Endothelial cell of umbilical vein (primary cell): ENCODE measurements around the gene CAMSAP1. TPM values are rescaled to one million over a fixed set of nuclear protein-coding genes. Genes with fewer than 3 reads are reported as not detected.

ENCODE experiments used
- BruUV-seq: library from RNA; stranded (reverse); fragments of 400-500 nt; replicated peaks from 2 replicates; lab custom pipeline; 2021; lab: Mats Ljungman, UMichigan
- CTCF ChIA-PET: fragments of 300-600, 350-600 bp; sonication (Branson Sonifier 250); formaldehyde crosslinking; loops from one replicate; lab custom pipeline; 2021; ENCODE audit warnings: antibody characterized with exemption, inconsistent platforms; lab: Charles Lee
- POLR2A ChIA-PET: fragments of 300-600, 350-600 bp; sonication (Branson Sonifier 250); formaldehyde crosslinking; loops from one replicate; lab custom pipeline; 2021; ENCODE audit warnings: antibody characterized with exemption, inconsistent platforms; lab: Charles Lee
- DNase-seq: peaks from one replicate; pipeline ENCODE4 v3.0.0-alpha.2; 2011; ENCODE audit warnings: low read depth, low spot score
- FAIRE-seq: peaks from 2 replicates; lab custom pipeline; 2011; peaks lifted over from hg19 to GRCh38; lab: Jason Lieb, UNC
- H2AFZ ChIP-seq: 2 replicates; pipeline ENCODE4 v1.6.0; 2012; ENCODE audit warnings: low read depth, low read length, control low read depth, inconsistent platforms
- H3K27ac ChIP-seq: 2 replicates; pipeline ENCODE4 v1.5.1; 2011; ENCODE audit warnings: low read depth, mild to moderate bottlenecking, control low read depth, low read length, moderate library complexity; ENCODE audit not compliant: insufficient read depth
- H3K27me3 ChIP-seq, 2 experiments: 2 replicates each; pipeline versions ENCODE4 v1.6.0 to v1.6.1; 2011; ENCODE audit warnings: low read length in 2 of 2, mixed read lengths in 1 of 2; ENCODE audit not compliant: control insufficient read depth in 2 of 2, insufficient read depth in 2 of 2
- H3K36me3 ChIP-seq, 2 experiments: 2 replicates in 1 of 2; 3 replicates in 1 of 2; pipeline ENCODE4 v1.5.1; 2011; ENCODE audit warnings: low read length in 2 of 2, mild to moderate bottlenecking in 1 of 2, moderate library complexity in 1 of 2; ENCODE audit not compliant: control insufficient read depth in 2 of 2, insufficient read depth in 2 of 2; ENCODE audit errors: extremely low read depth in 1 of 2
- H3K4me1 ChIP-seq: 3 replicates; pipeline ENCODE4 v1.5.1; 2011; ENCODE audit warnings: mild to moderate bottlenecking, low read length; ENCODE audit not compliant: control insufficient read depth, insufficient read depth; ENCODE audit errors: extremely low read depth
- H3K4me2 ChIP-seq: 2 replicates; pipeline ENCODE4 v1.6.1; 2011; ENCODE audit warnings: low read length, control low read depth, mixed read lengths; ENCODE audit not compliant: insufficient read depth
- H3K4me3 ChIP-seq, 3 experiments: fragments of 200-600 bp in 1 of 3; sonication (generic), shearing (Covaris generic) in 1 of 3; replicated peaks in 1 of 3; 2 replicates each; pipeline ENCODE4 v1.5.1; 2011 to 2016; ENCODE audit warnings: control low read depth in 3 of 3, low read length in 3 of 3, mild to moderate bottlenecking in 2 of 3, inconsistent platforms in 1 of 3, low read depth in 1 of 3, moderate library complexity in 1 of 3; ENCODE audit not compliant: insufficient read depth in 1 of 3
- H3K79me2 ChIP-seq: 2 replicates; pipeline ENCODE4 v1.6.0; 2012; ENCODE audit warnings: low read length, inconsistent platforms; ENCODE audit not compliant: control insufficient read depth, insufficient read depth
- H3K9ac ChIP-seq: replicated peaks from 2 replicates; pipeline ENCODE3; 2011; ENCODE audit warnings: low read length, control low read depth; ENCODE audit not compliant: insufficient read depth; ENCODE audit errors: extremely low read depth
- H3K9me1 ChIP-seq: replicated peaks from 3 replicates; pipeline ENCODE4 v1.6.0; 2011; ENCODE audit warnings: mild to moderate bottlenecking, low read length; ENCODE audit not compliant: control insufficient read depth, insufficient read depth; ENCODE audit errors: extremely low read depth
- H3K9me3 ChIP-seq: replicated peaks from 2 replicates; pipeline ENCODE4 v1.5.1; 2012; ENCODE audit warnings: low read length, inconsistent platforms; ENCODE audit not compliant: control insufficient read depth, insufficient read depth
- H4K20me1 ChIP-seq: replicated peaks from 2 replicates; pipeline ENCODE3; 2011; ENCODE audit warnings: mild to moderate bottlenecking, low read length; ENCODE audit not compliant: control insufficient read depth, insufficient read depth; ENCODE audit errors: extremely low read depth
- EZH2 ChIP-seq: IDR thresholded peaks from 2 replicates; pipeline ENCODE4 v1.6.1; 2012; ENCODE audit warnings: borderline replicate concordance, low read depth, mild to moderate bottlenecking, moderate library complexity, low read length, inconsistent platforms; ENCODE audit not compliant: severe bottlenecking
- FOS ChIP-seq: IDR thresholded peaks from 2 replicates; pipeline ENCODE4 v1.6.1; 2011; ENCODE audit warnings: mild to moderate bottlenecking, low read length, moderate library complexity, borderline replicate concordance; ENCODE audit not compliant: insufficient read depth
- GATA2 ChIP-seq: IDR thresholded peaks from 2 replicates; pipeline ENCODE4 v1.7.0; 2011; ENCODE audit warnings: low read depth, mild to moderate bottlenecking, moderate library complexity, mixed read lengths, low read length; ENCODE audit not compliant: insufficient read length, insufficient read depth
- JUN ChIP-seq: IDR thresholded peaks from 2 replicates; pipeline ENCODE4 v1.6.1; 2011; ENCODE audit warnings: borderline replicate concordance, low read depth; ENCODE audit not compliant: insufficient read length, insufficient read depth
- MYC ChIP-seq: IDR thresholded peaks from one replicate; pipeline ENCODE4 v1.6.1; 2011; ENCODE audit warnings: mild to moderate bottlenecking, low read depth, low read length
- POLR2A ChIP-seq: IDR thresholded peaks from 2 replicates; pipeline ENCODE4 v1.6.1; 2012; ENCODE audit warnings: low read depth, mild to moderate bottlenecking, control low read depth, low read length
- POLR2AphosphoS5 ChIP-seq: IDR thresholded peaks from 2 replicates; pipeline ENCODE4 v1.6.1; 2012; ENCODE audit warnings: low read depth, mild to moderate bottlenecking, control low read depth, low read length, moderate library complexity; ENCODE audit not compliant: insufficient read depth
- dilution Hi-C: fragments of 300-500 bp; cut with MboI; formaldehyde crosslinking; loops from one replicate; pipeline ENCODE4 v1.15.0; 2019; ENCODE audit warnings: low sequenced_read_pairs; ENCODE audit not compliant: extremely low pct_ligation_motif_present
- intact Hi-C: fragments of 100-400 bp; cut with micrococcal nuclease; formaldehyde crosslinking; loops from one replicate; pipeline ENCODE4 v1.10.0; 2022
- polyA plus RNA-seq, 4 experiments: library from polyadenylated mRNA; depleted of rRNA in 3 of 4; stranded (reverse) in 3 of 4; unstranded in 1 of 4; fragments of >200 nt; gene quantifications; 2 replicates each; pipeline versions ENCODE4 v1.2.1 to v1.2.3, GENCODE V29; 2011 to 2012; ENCODE audit warnings: missing spikeins in 1 of 4
- total RNA-seq: library from RNA; stranded (reverse); gene quantifications from 2 replicates; pipeline ENCODE4 v1.2.3, GENCODE V29; 2021
- TF ChIP-seq, protein P1 (sequence below): IDR thresholded peaks from 2 replicates; pipeline ENCODE4 v1.6.1; 2011; ENCODE audit not compliant: insufficient read depth, insufficient read length
- TF ChIP-seq, protein P2 (sequence below), 2 donors: IDR thresholded peaks; 1 replicate in 1 of 2; 2 replicates in 1 of 2; pipeline ENCODE4 v1.5.1; 2011; ENCODE audit warnings: low read length in 2 of 2, mild to moderate bottlenecking in 2 of 2, moderate library complexity in 2 of 2, control low read depth in 1 of 2, inconsistent platforms in 1 of 2, low read depth in 1 of 2; ENCODE audit not compliant: insufficient read depth in 1 of 2; ENCODE audit errors: extremely low read depth in 1 of 2

CAMSAP1 gene
- total and polyA plus RNA-seq, 2 donors (not counting 3 experiments of a cell fraction or from before 2014, with no cell fraction given) = 8.1 to 25.5 TPM

GRCh38 chr9:135921749-135922310 is 14.5 kb upstream of the CAMSAP1 start:
- H3K9me1 ChIP-seq = no peaks in the 10 kb centered on the region
- H3K4me2 ChIP-seq = no peak overlapping the region
- dilution Hi-C loops (no loop called here), intact Hi-C loops (loop anchor here (10.0 kb wide), 1 partner anchor 317 kb away; no protein-coding TSS in a partner anchor)
- H3K9me3 ChIP-seq = peaks cover 2% of the 10 kb centered on the region
- BruUV-seq = no TSS peak
- CTCF ChIA-PET = no interaction called here
- no peaks in the 10 kb centered on the region for H4K20me1 ChIP-seq
- no peak overlapping the region for H3K9ac ChIP-seq
- DNase-seq (no peak), FAIRE-seq (no peak)
- no peak overlapping the region for H2AFZ ChIP-seq
- H3K79me2 ChIP-seq = no peaks in the 10 kb centered on the region
- H3K27me3 ChIP-seq = no peaks in the 10 kb centered on the region
- POLR2A ChIA-PET = no interaction called here
- no peak overlapping the region for H3K4me3 ChIP-seq
- no peak for TF ChIP-seq FOS
- TF ChIP-seq EZH2 = no peak
- TF ChIP-seq GATA2 = no peak
- TF ChIP-seq, protein P1, sequence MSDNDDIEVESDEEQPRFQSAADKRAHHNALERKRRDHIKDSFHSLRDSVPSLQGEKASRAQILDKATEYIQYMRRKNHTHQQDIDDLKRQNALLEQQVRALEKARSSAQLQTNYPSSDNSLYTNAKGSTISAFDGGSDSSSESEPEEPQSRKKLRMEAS = no peak
- no peak for TF ChIP-seq POLR2AphosphoS5
- TF ChIP-seq POLR2A = no peak
- no peak for TF ChIP-seq MYC
- no peak for TF ChIP-seq JUN
- TF ChIP-seq, protein P2, sequence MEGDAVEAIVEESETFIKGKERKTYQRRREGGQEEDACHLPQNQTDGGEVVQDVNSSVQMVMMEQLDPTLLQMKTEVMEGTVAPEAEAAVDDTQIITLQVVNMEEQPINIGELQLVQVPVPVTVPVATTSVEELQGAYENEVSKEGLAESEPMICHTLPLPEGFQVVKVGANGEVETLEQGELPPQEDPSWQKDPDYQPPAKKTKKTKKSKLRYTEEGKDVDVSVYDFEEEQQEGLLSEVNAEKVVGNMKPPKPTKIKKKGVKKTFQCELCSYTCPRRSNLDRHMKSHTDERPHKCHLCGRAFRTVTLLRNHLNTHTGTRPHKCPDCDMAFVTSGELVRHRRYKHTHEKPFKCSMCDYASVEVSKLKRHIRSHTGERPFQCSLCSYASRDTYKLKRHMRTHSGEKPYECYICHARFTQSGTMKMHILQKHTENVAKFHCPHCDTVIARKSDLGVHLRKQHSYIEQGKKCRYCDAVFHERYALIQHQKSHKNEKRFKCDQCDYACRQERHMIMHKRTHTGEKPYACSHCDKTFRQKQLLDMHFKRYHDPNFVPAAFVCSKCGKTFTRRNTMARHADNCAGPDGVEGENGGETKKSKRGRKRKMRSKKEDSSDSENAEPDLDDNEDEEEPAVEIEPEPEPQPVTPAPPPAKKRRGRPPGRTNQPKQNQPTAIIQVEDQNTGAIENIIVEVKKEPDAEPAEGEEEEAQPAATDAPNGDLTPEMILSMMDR (IDR thresholded peaks at IDR 0.05; ENCODE audit: extremely low read depth in 1 of 2, insufficient read depth in 1 of 2, low read depth in 1 of 2, low read length in 2 of 2) = no peak
- H3K36me3 ChIP-seq = no peaks in the 10 kb centered on the region
- no peak overlapping the region for H3K27ac ChIP-seq
- H3K4me1 ChIP-seq = peaks cover 3% of the 10 kb centered on the region
